HepG2 (cell line): ENCODE results near the gene RAB34.

Source experiments
- ARNT ChIP-seq: fragments of 450-650 bp; IDR thresholded peaks from 2 replicates; pipeline ENCODE4 v1.6.1; 2017
- HCFC1 ChIP-seq: fragments of 150-350 bp; IDR thresholded peaks from 2 replicates; pipeline ENCODE4 v1.6.1; 2014; ENCODE audit warnings: low read depth, low read length
- KAT2B ChIP-seq: fragments of 150-350 bp; IDR thresholded peaks from 2 replicates; pipeline ENCODE4 v1.6.1; 2014; ENCODE audit warnings: low read depth, low read length, borderline replicate concordance
- NPAS2 ChIP-seq: sonication (generic); formaldehyde crosslinking; IDR thresholded peaks from 2 replicates; pipeline ENCODE4 v1.8.0; 2022; ENCODE audit warnings: mild to moderate bottlenecking, missing genetic modification reagents, borderline replicate concordance
- NR2C2 ChIP-seq: sonication (generic); formaldehyde crosslinking; IDR thresholded peaks from 2 replicates; pipeline ENCODE4 v1.4.0; 2020; ENCODE audit warnings: missing genetic modification reagents, mild to moderate bottlenecking, moderate library complexity, borderline replicate concordance
- SMC3 ChIP-seq: IDR thresholded peaks from 2 replicates; pipeline ENCODE4 v1.6.1; 2011; ENCODE audit warnings: low read length, improper control_type of control experiment
- STAT5B ChIP-seq: sonication (generic); formaldehyde crosslinking; IDR thresholded peaks from 2 replicates; pipeline ENCODE4 v1.4.0; 2020; ENCODE audit warnings: missing genetic modification reagents
- XRCC5 ChIP-seq: fragments of 200-400 bp; formaldehyde crosslinking; optimal IDR thresholded peaks from 2 replicates; pipeline ENCODE3; 2017; ENCODE audit warnings: mild to moderate bottlenecking, low read length
- YY1 ChIP-seq: IDR thresholded peaks from 2 replicates; pipeline ENCODE4 v1.6.1; 2011; ENCODE audit warnings: low read length, low read depth, moderate library complexity, mild to moderate bottlenecking; ENCODE audit not compliant: insufficient read depth, insufficient replicate concordance
- TF ChIP-seq, protein P1 (sequence below): sonication (generic); formaldehyde crosslinking; IDR thresholded peaks from 2 replicates; pipeline ENCODE4 v1.4.0; 2020; ENCODE audit warnings: missing genetic modification reagents
- TF ChIP-seq, protein P2 (sequence below): sonication (generic); formaldehyde crosslinking; IDR thresholded peaks from 2 replicates; pipeline ENCODE4 v1.5.1; 2020; ENCODE audit warnings: mild to moderate bottlenecking, missing genetic modification reagents, moderate library complexity

DNA sequence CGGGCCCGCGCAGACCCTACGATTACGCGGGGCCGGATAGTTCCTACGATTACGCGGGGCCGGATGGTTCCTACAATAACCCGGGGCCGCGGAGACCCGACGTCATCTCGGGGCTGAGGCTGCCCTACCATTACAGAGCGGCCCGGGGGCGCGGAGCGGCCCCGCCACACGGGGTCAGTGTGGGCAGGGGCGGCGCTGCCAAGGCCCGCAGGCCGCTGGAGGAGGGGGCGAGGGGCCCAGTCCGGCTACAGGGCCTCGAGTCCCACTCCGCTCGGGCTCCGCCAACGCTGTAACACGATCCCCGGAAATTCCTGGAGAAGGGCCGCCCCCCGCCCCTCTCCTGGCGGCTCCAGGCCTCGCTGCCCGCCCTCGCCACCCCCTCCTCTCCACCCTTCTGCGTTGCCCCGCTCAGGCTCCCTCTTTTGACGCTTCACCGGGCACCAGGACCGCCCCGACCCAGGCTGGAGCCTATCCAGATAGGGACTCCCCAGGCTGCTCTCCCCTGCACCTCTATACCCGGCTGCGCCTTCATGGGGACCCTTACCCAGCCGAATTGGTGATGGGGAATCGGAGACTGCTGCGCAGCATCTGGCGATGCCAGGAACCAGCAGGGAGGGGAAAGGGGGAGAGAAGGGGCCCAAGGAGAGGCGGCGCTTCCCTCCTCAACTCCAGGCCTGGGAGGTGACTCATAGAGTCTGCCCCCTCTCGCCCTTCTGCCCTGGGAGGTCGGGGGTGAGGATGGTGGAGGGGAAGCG is at the start of gene RAB34:
- TF ChIP-seq, protein P1, sequence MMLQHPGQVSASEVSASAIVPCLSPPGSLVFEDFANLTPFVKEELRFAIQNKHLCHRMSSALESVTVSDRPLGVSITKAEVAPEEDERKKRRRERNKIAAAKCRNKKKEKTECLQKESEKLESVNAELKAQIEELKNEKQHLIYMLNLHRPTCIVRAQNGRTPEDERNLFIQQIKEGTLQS (CRISPR knock-in tag) = no peak
- TF ChIP-seq SMC3 (no peak), KAT2B (no peak), STAT5B (CRISPR knock-in tag) (no peak), NR2C2 (CRISPR knock-in tag) (no peak), HCFC1 (no peak), YY1 (no peak), XRCC5 (no peak), ARNT (no peak), NPAS2 (CRISPR knock-in tag) (no peak)
- TF ChIP-seq, protein P2, sequence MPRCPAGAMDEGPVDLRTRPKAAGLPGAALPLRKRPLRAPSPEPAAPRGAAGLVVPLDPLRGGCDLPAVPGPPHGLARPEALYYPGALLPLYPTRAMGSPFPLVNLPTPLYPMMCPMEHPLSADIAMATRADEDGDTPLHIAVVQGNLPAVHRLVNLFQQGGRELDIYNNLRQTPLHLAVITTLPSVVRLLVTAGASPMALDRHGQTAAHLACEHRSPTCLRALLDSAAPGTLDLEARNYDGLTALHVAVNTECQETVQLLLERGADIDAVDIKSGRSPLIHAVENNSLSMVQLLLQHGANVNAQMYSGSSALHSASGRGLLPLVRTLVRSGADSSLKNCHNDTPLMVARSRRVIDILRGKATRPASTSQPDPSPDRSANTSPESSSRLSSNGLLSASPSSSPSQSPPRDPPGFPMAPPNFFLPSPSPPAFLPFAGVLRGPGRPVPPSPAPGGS (CRISPR knock-in tag) = no peak
